A549 (cell line): ENCODE measurements around the gene ALDH2. TPM values are rescaled to one million over a fixed set of nuclear protein-coding genes. Genes with fewer than 3 reads are reported as not detected.

Source experiments
- ATAC-seq, 2 experiments: fragments of 200-7000 bp in 1 of 2; fragments of >200 bp in 1 of 2; cut with Nextera tagmentation in 1 of 2; cut with Tn5 transposase in 1 of 2; 3 replicates each; pipeline versions ENCODE4 v1.8.0 to v1.9.1; 2018 to 2020; ENCODE audit warnings: mild to moderate bottlenecking in 1 of 2, moderate library complexity in 1 of 2
- CTCF ChIA-PET: fragments of 300-600 bp; sonication (Branson Sonifier 250); formaldehyde crosslinking; extraction: SDS; loops from one replicate; lab custom pipeline; 2021; ENCODE audit warnings: antibody characterized with exemption, inconsistent platforms; lab: Yijun Ruan, JAX
- POLR2A ChIA-PET: fragments of 350-600 bp; formaldehyde crosslinking; extraction: SDS; loops from one replicate; lab custom pipeline; 2021; ENCODE audit warnings: antibody characterized with exemption, inconsistent platforms; lab: Yijun Ruan, JAX
- DNase-seq, 2 experiments: peaks; one replicate each; pipeline versions ENCODE4 v3.0.0 to v3.0.0-alpha.2; 2011 to 2016; ENCODE audit warnings: low read depth in 1 of 2, low spot score in 1 of 2
- FAIRE-seq: peaks from 2 replicates; lab custom pipeline; 2011; peaks lifted over from hg19 to GRCh38; lab: Jason Lieb, UNC
- H3K27ac ChIP-seq, 2 experiments: fragments of >200 bp; sonication (Bioruptor Twin); formaldehyde crosslinking; 3 replicates each; pipeline ENCODE4 v1.5.1; 2016 to 2017
- H3K4me1 ChIP-seq: fragments of >200 bp; sonication (Bioruptor Twin); formaldehyde crosslinking; 3 replicates; pipeline ENCODE4 v1.6.1; 2016
- H3K4me2 ChIP-seq: fragments of >200 bp; sonication (Bioruptor Twin); formaldehyde crosslinking; 3 replicates; pipeline ENCODE4 v1.6.1; 2016
- H3K4me3 ChIP-seq: fragments of >200 bp; sonication (Bioruptor Twin); formaldehyde crosslinking; 3 replicates; pipeline ENCODE4 v1.5.1; 2016
- H3K9me3 ChIP-seq: fragments of >200 bp; sonication (Bioruptor Twin); formaldehyde crosslinking; 3 replicates; pipeline ENCODE4 v1.6.1; 2016
- ATOH8 ChIP-seq: fragments of 250-450 bp; sonication (Bioruptor Pico); IDR thresholded peaks from 2 replicates; pipeline ENCODE4 v1.5.0; 2020; ENCODE audit warnings: low read depth, mild to moderate bottlenecking, moderate library complexity
- CBX2 ChIP-seq: fragments of 200-600 bp; sonication (generic); IDR thresholded peaks from 2 replicates; pipeline ENCODE4 v1.6.1; 2016; ENCODE audit warnings: low read depth, mild to moderate bottlenecking, borderline replicate concordance
- CHD4 ChIP-seq: fragments of 200-600 bp; sonication (generic); IDR thresholded peaks from 2 replicates; pipeline ENCODE4 v1.6.1; 2016; ENCODE audit warnings: antibody characterized with exemption, mild to moderate bottlenecking, borderline replicate concordance
- E2F6 ChIP-seq: IDR thresholded peaks from 2 replicates; pipeline ENCODE4 v1.6.1; 2012; ENCODE audit warnings: low read depth, borderline replicate concordance
- EHMT2 ChIP-seq: fragments of 200-600 bp; sonication (generic); IDR thresholded peaks from 2 replicates; pipeline ENCODE4 v1.6.1; 2016; ENCODE audit warnings: antibody characterized with exemption, low read depth, mild to moderate bottlenecking, moderate library complexity
- ELK1 ChIP-seq: fragments of 150-350 bp; IDR thresholded peaks from 2 replicates; pipeline ENCODE4 v1.6.1; 2014; ENCODE audit warnings: low read depth, mild to moderate bottlenecking, low read length
- EP300 ChIP-seq, 2 experiments: fragments of >200 bp; sonication (Bioruptor Twin); formaldehyde crosslinking; IDR thresholded peaks; 2 replicates in 1 of 2; 3 replicates in 1 of 2; pipeline ENCODE4 v1.6.1; 2016 to 2017
- ESRRA ChIP-seq: fragments of 150-350 bp; IDR thresholded peaks from 2 replicates; pipeline ENCODE4 v1.6.1; 2014; ENCODE audit warnings: mild to moderate bottlenecking, low read length, borderline replicate concordance
- FOSL2 ChIP-seq, 2 experiments: fragments of 450-650 bp in 1 of 2; fragments of >200 bp in 1 of 2; sonication (Bioruptor Twin) in 1 of 2; formaldehyde crosslinking; IDR thresholded peaks; 2 replicates each; pipeline versions ENCODE4 v1.5.0 to v1.6.1; 2016 to 2020; ENCODE audit warnings: mild to moderate bottlenecking in 1 of 2, moderate library complexity in 1 of 2
- FOXS1 ChIP-seq: fragments of 250-450 bp; sonication (Bioruptor Pico); IDR thresholded peaks from 2 replicates; pipeline ENCODE4 v1.5.0; 2020; ENCODE audit warnings: mild to moderate bottlenecking, moderate library complexity
- GATA3 ChIP-seq: IDR thresholded peaks from 2 replicates; pipeline ENCODE4 v1.6.1; 2012; ENCODE audit warnings: borderline replicate concordance
- HES2 ChIP-seq: fragments of >200 bp; sonication (Bioruptor Twin); formaldehyde crosslinking; IDR thresholded peaks from 2 replicates; pipeline ENCODE4 v1.6.1; 2016
- HOXA7 ChIP-seq: fragments of 250-450 bp; sonication (Bioruptor Pico); IDR thresholded peaks from 2 replicates; pipeline ENCODE4 v1.5.0; 2020; ENCODE audit warnings: mild to moderate bottlenecking, moderate library complexity
- HOXB13 ChIP-seq: fragments of 250-450 bp; sonication (Bioruptor Pico); IDR thresholded peaks from 2 replicates; pipeline ENCODE4 v1.5.0; 2020; ENCODE audit warnings: low read depth, mild to moderate bottlenecking, moderate library complexity
- HOXB5 ChIP-seq: fragments of 250-450 bp; sonication (Bioruptor Pico); IDR thresholded peaks from 2 replicates; pipeline ENCODE4 v1.5.0; 2020; ENCODE audit warnings: mild to moderate bottlenecking, moderate library complexity
- MAFK ChIP-seq: fragments of 450-650 bp; IDR thresholded peaks from 2 replicates; pipeline ENCODE4 v1.6.1; 2014; ENCODE audit not compliant: partially characterized antibody
- MAZ ChIP-seq: fragments of 150-350 bp; IDR thresholded peaks from 2 replicates; pipeline ENCODE4 v1.6.1; 2014; ENCODE audit warnings: antibody characterized with exemption, low read depth, low read length, borderline replicate concordance
- PHF8 ChIP-seq: fragments of 200-600 bp; sonication (generic); IDR thresholded peaks from 2 replicates; pipeline ENCODE4 v1.6.1; 2016; ENCODE audit warnings: low read depth, mild to moderate bottlenecking, antibody characterized with exemption, moderate library complexity, borderline replicate concordance
- POLR2AphosphoS2 ChIP-seq: conservative IDR thresholded peaks from 2 replicates; pipeline ENCODE4 v1.6.1; 2012; ENCODE audit warnings: low read length, improper control_type of control experiment, inconsistent platforms
- RAD21 ChIP-seq, 2 experiments: fragments of >200 bp in 1 of 2; sonication (Bioruptor Twin) in 1 of 2; formaldehyde crosslinking in 1 of 2; IDR thresholded peaks in 1 of 2; conservative IDR thresholded peaks in 1 of 2; 2 replicates in 1 of 2; 3 replicates in 1 of 2; pipeline ENCODE4 v1.6.1; 2012 to 2018; ENCODE audit warnings: inconsistent platforms in 1 of 2
- RFX5 ChIP-seq: fragments of 450-650 bp; IDR thresholded peaks from 2 replicates; pipeline ENCODE4 v1.7.1; 2014; ENCODE audit warnings: antibody characterized with exemption, mild to moderate bottlenecking, moderate library complexity
- RNF2 ChIP-seq: fragments of 200-600 bp; sonication (generic); IDR thresholded peaks from 2 replicates; pipeline ENCODE4 v1.6.1; 2016; ENCODE audit warnings: low read depth, mild to moderate bottlenecking, antibody characterized with exemption, moderate library complexity, borderline replicate concordance
- USF2 ChIP-seq: fragments of 450-650 bp; IDR thresholded peaks from 2 replicates; pipeline ENCODE4 v1.6.1; 2014; ENCODE audit warnings: antibody characterized with exemption
- ZFP36 ChIP-seq: fragments of 450-650 bp; IDR thresholded peaks from 2 replicates; pipeline ENCODE4 v1.6.1; 2014; ENCODE audit warnings: borderline replicate concordance; ENCODE audit not compliant: partially characterized antibody
- WGBS: methylation state at CpG from one replicate; pipeline ENCODE4 v1.1.6; 2017; ENCODE audit errors: missing lambda C conversion rate; 5-methylcytosine and 5-hydroxymethylcytosine counted together
- polyA plus RNA-seq, 4 experiments: library from polyadenylated mRNA; depleted of rRNA in 3 of 4; stranded (reverse); fragments of >200 nt; fragmentation: RNase III in 1 of 4; extraction: RNeasy Plus Mini Kit Qiagen cat#74134 plus additional on column Dnase treatment in 1 of 4; gene quantifications; 2 replicates in 3 of 4; 3 replicates in 1 of 4; pipeline ENCODE4 v1.2.3, GENCODE V29; 2011 to 2017

The ALDH2 gene
- polyA plus RNA-seq, 2 of the 4 experiments (the other 2 are of a cell fraction), result 97.5 to 123 TPM

- ChIA-PET POLR2A (no interaction called here), CTCF (interaction anchor here (0.7 to 12.9 kb wide), 4 partner anchors 9 to 62 kb away, joined by 3 to 150 read pairs (median 3); no protein-coding TSS in a partner anchor)
- FAIRE-seq, result no peak
- Histone ChIP-seq H3K4me3 (no peak overlapping the region), H3K27ac (no peak overlapping the region), H3K4me1 (no peaks in the 10 kb centered on the region), H3K9me3 (no peaks in the 10 kb centered on the region), H3K4me2 (no peak overlapping the region)
- no peak for TF ChIP-seq ATOH8 (CRISPR knock-in tag)
- TF ChIP-seq RAD21 (conservative IDR thresholded peaks at IDR 0.05 in 1 of 2, IDR thresholded peaks at IDR 0.05 in 1 of 2), result no peak
- TF ChIP-seq EHMT2, result no peak
- no peak for TF ChIP-seq MAFK
- TF ChIP-seq ESRRA, result no peak
- TF ChIP-seq PHF8, result no peak
- no peak for TF ChIP-seq CBX2
- TF ChIP-seq MAZ, result no peak
- TF ChIP-seq GATA3, result no peak
- no peak for TF ChIP-seq RFX5
- no peak for DNase-seq
- WGBS, result 98% methylated on average over 7 of the region's 7 CpGs
- no peak for ATAC-seq
Measured at GRCh38 chr12:111756681-111757080, 10.1 kb upstream of the ALDH2 start.

GRCh38 chr12:111757361-111758119 is 9.2 kb upstream of the ALDH2 start:
- H3K27ac ChIP-seq, result no peak overlapping the region
- no peak for ATAC-seq
- no peak for FAIRE-seq

GRCh38 chr12:111758120-111758561 is 8.6 kb upstream of the ALDH2 start:
- Histone ChIP-seq H3K4me1 (no peaks in the 10 kb centered on the region), H3K27ac (no peak overlapping the region), H3K4me2 (no peak overlapping the region), H3K9me3 (no peaks in the 10 kb centered on the region), H3K4me3 (no peak overlapping the region)
- WGBS, result 86% methylated on average over 9 of the region's 9 CpGs
- ChIA-PET CTCF (interaction anchor here (1.3 to 12.9 kb wide), 3 partner anchors 16 to 63 kb away, joined by 3 to 150 read pairs (median 3); no protein-coding TSS in a partner anchor), POLR2A (interaction anchor here (0.6 kb wide), 1 partner anchor 20 kb away, joined by 8 read pairs; no protein-coding TSS in a partner anchor)
- TF ChIP-seq USF2, result no peak
- DNase-seq (no peak), ATAC-seq (no peak), FAIRE-seq (no peak)

More at GRCh38 chr12:111757361-111758119, 9.2 kb upstream of the ALDH2 start:
- ChIA-PET POLR2A (no interaction called here), CTCF (interaction anchor here (1.0 to 12.9 kb wide), 3 partner anchors 16 to 63 kb away, joined by 3 to 150 read pairs (median 3); no protein-coding TSS in a partner anchor)
- WGBS, result 93% methylated on average over 15 of the region's 15 CpGs
- Histone ChIP-seq H3K9me3 (no peaks in the 10 kb centered on the region), H3K4me1 (no peaks in the 10 kb centered on the region), H3K4me2 (no peak overlapping the region), H3K4me3 (no peak overlapping the region)
- DNase-seq, result no peak
- no peak for TF ChIP-seq CHD4
- no peak for TF ChIP-seq E2F6
- no peak for TF ChIP-seq POLR2AphosphoS2

- no peak overlapping the region for H3K4me3 ChIP-seq
- ChIA-PET CTCF (interaction anchor here (1.3 to 12.9 kb wide), 2 partner anchors 17 to 54 kb away, joined by 3 to 150 read pairs; no protein-coding TSS in a partner anchor), POLR2A (no interaction called here)
- ATAC-seq, result no peak
- H3K27ac ChIP-seq, result no peak overlapping the region
- no peak overlapping the region for H3K4me2 ChIP-seq
- H3K4me1 ChIP-seq, result no peaks in the 10 kb centered on the region
- FAIRE-seq, result no peak
- DNase-seq, result no peak
- H3K9me3 ChIP-seq, result no peaks in the 10 kb centered on the region
- WGBS, result 92% methylated on average over 7 of the region's 7 CpGs
- TF ChIP-seq HOXA7 (CRISPR knock-in tag) (no peak), FOSL2 (IDR thresholded peaks at IDR 0.05) (no peak), FOSL2 (CRISPR knock-in tag; IDR thresholded peaks at IDR 0.05) (no peak), HOXB13 (CRISPR knock-in tag) (no peak), ELK1 (no peak), FOXS1 (no peak), HOXB5 (CRISPR knock-in tag) (no peak), RNF2 (no peak), EP300 (IDR thresholded peaks at IDR 0.05) (no peak), HES2 (no peak), ZFP36 (no peak)
Measured at GRCh38 chr12:111759271-111759670, 7.5 kb upstream of the ALDH2 start.
